ENCODE data around the gene PKD2L1.

Gene PKD2L1

GRCh38 chr10:100328198-100328597 is 1.8 kb downstream of the PKD2L1 start:
- H3K36me3 ChIP-seq (ENCODE audit: control insufficient read depth in 1 of 2, insufficient read depth in 2 of 2, low read depth in 1 of 2, low read length in 2 of 2): no peaks in the 10 kb centered on the region
- H3K23ac ChIP-seq (ENCODE audit: low read length in 2 of 2): no peak overlapping the region
- H2AK5ac ChIP-seq (ENCODE audit: low read length, severe bottlenecking): no peak overlapping the region
- no peaks in the 10 kb centered on the region for H3K4me1 ChIP-seq (ENCODE audit: control insufficient read depth, insufficient read depth, low read depth, low read length)
- no peak overlapping the region for H4K91ac ChIP-seq (ENCODE audit: low read length)
- WGBS: 60% methylated on average over 5 of the region's 5 CpGs
- H3K18ac ChIP-seq (ENCODE audit: low read depth in 1 of 2, low read length in 2 of 2): no peak overlapping the region
- no peak overlapping the region for H2AFZ ChIP-seq (ENCODE audit: low read depth, low read length)
- H2BK15ac ChIP-seq (ENCODE audit: low read depth, poor library complexity, severe bottlenecking): no peak overlapping the region
- no peak overlapping the region for H2BK5ac ChIP-seq (ENCODE audit: low read depth, low read length, poor library complexity, severe bottlenecking)
- no peak overlapping the region for H3K4ac ChIP-seq (ENCODE audit: low read depth in 1 of 2, low read length in 2 of 2)
- H3K14ac ChIP-seq (ENCODE audit: low read length in 2 of 2): no peak overlapping the region
- H3K4me3 ChIP-seq (ENCODE audit: insufficient read depth in 1 of 2, low read depth in 1 of 2, low read length in 2 of 2): no peak overlapping the region
- DNase-seq: no peak
- H3K9me3 ChIP-seq (ENCODE audit: control insufficient read depth, low read length): no peaks in the 10 kb centered on the region
- H3K27ac ChIP-seq (ENCODE audit: low read length, poor library complexity, severe bottlenecking): no peak overlapping the region
- H3K9ac ChIP-seq (ENCODE audit: low read length): no peak overlapping the region
- H4K8ac ChIP-seq (ENCODE audit: low read length): no peak overlapping the region
- H3K4me2 ChIP-seq (ENCODE audit: low read length, poor library complexity, severe bottlenecking): no peak overlapping the region
- H2BK12ac ChIP-seq (ENCODE audit: low read length in 2 of 2): no peak overlapping the region
- no peaks in the 10 kb centered on the region for H3K79me1 ChIP-seq (replicated peaks; ENCODE audit: low read length, poor library complexity, severe bottlenecking)
- no peak overlapping the region for H2BK120ac ChIP-seq (ENCODE audit: low read depth, low read length)
- peaks cover 79 to 83% of the 10 kb centered on the region in 2 experiments for H3K27me3 ChIP-seq (ENCODE audit: control insufficient read depth in 1 of 2, insufficient read depth in 1 of 2, low read length in 2 of 2)

- Histone ChIP-seq H3K23ac (ENCODE audit: low read length in 2 of 2) (no peak overlapping the region), H3K79me1 (replicated peaks; ENCODE audit: low read length, poor library complexity, severe bottlenecking) (no peaks in the 10 kb centered on the region), H3K4me1 (ENCODE audit: control insufficient read depth, insufficient read depth, low read depth, low read length) (no peaks in the 10 kb centered on the region), H2BK15ac (ENCODE audit: low read depth, poor library complexity, severe bottlenecking) (no peak overlapping the region), H3K4me3 (ENCODE audit: insufficient read depth in 1 of 2, low read depth in 1 of 2, low read length in 2 of 2) (no peak overlapping the region), H2AFZ (ENCODE audit: low read depth, low read length) (no peak overlapping the region), H3K9ac (ENCODE audit: low read length) (no peak overlapping the region), H3K4ac (ENCODE audit: low read depth in 1 of 2, low read length in 2 of 2) (no peak overlapping the region), H2AK5ac (ENCODE audit: low read length, severe bottlenecking) (no peak overlapping the region), H3K4me2 (ENCODE audit: low read length, poor library complexity, severe bottlenecking) (no peak overlapping the region), H2BK5ac (ENCODE audit: low read depth, low read length, poor library complexity, severe bottlenecking) (no peak overlapping the region), H3K27ac (ENCODE audit: low read length, poor library complexity, severe bottlenecking) (no peak overlapping the region), H3K14ac (ENCODE audit: low read length in 2 of 2) (no peak overlapping the region), H4K91ac (ENCODE audit: low read length) (no peak overlapping the region), H3K36me3 (ENCODE audit: control insufficient read depth in 1 of 2, insufficient read depth in 2 of 2, low read depth in 1 of 2, low read length in 2 of 2) (no peaks in the 10 kb centered on the region), H4K8ac (ENCODE audit: low read length) (no peak overlapping the region), H3K18ac (ENCODE audit: low read depth in 1 of 2, low read length in 2 of 2) (no peak overlapping the region), H2BK12ac (ENCODE audit: low read length in 2 of 2) (no peak overlapping the region), H3K9me3 (ENCODE audit: control insufficient read depth, low read length) (no peaks in the 10 kb centered on the region), H3K27me3 (ENCODE audit: control insufficient read depth in 1 of 2, insufficient read depth in 1 of 2, low read length in 2 of 2) (peaks cover 74 to 81% of the 10 kb centered on the region in 2 experiments), H2BK120ac (ENCODE audit: low read depth, low read length) (no peak overlapping the region)
- WGBS: 82% methylated on average over 3 of the region's 3 CpGs
- DNase-seq: no peak
Measured at GRCh38 chr10:100327718-100328009, 2.4 kb downstream of the PKD2L1 start.

GRCh38 chr10:100327007-100327717 is 2.9 kb downstream of the PKD2L1 start:
- Histone ChIP-seq H3K27me3 (ENCODE audit: control insufficient read depth in 1 of 2, insufficient read depth in 1 of 2, low read length in 2 of 2) (peaks cover 72 to 81% of the 10 kb centered on the region in 2 experiments), H4K91ac (ENCODE audit: low read length) (no peak overlapping the region), H3K9ac (ENCODE audit: low read length) (no peak overlapping the region), H2BK5ac (ENCODE audit: low read depth, low read length, poor library complexity, severe bottlenecking) (no peak overlapping the region), H3K36me3 (ENCODE audit: control insufficient read depth in 1 of 2, insufficient read depth in 2 of 2, low read depth in 1 of 2, low read length in 2 of 2) (no peaks in the 10 kb centered on the region), H4K8ac (ENCODE audit: low read length) (no peak overlapping the region), H3K4ac (ENCODE audit: low read depth in 1 of 2, low read length in 2 of 2) (no peak overlapping the region), H3K18ac (ENCODE audit: low read depth in 1 of 2, low read length in 2 of 2) (no peak overlapping the region), H3K4me3 (ENCODE audit: insufficient read depth in 1 of 2, low read depth in 1 of 2, low read length in 2 of 2) (no peak overlapping the region), H2BK12ac (ENCODE audit: low read length in 2 of 2) (no peak overlapping the region), H3K14ac (ENCODE audit: low read length in 2 of 2) (no peak overlapping the region), H3K79me1 (replicated peaks; ENCODE audit: low read length, poor library complexity, severe bottlenecking) (no peaks in the 10 kb centered on the region), H2BK15ac (ENCODE audit: low read depth, poor library complexity, severe bottlenecking) (no peak overlapping the region), H3K23ac (ENCODE audit: low read length in 2 of 2) (no peak overlapping the region), H2BK120ac (ENCODE audit: low read depth, low read length) (no peak overlapping the region), H2AK5ac (ENCODE audit: low read length, severe bottlenecking) (no peak overlapping the region), H3K27ac (ENCODE audit: low read length, poor library complexity, severe bottlenecking) (no peak overlapping the region), H3K4me2 (ENCODE audit: low read length, poor library complexity, severe bottlenecking) (no peak overlapping the region), H3K4me1 (ENCODE audit: control insufficient read depth, insufficient read depth, low read depth, low read length) (no peaks in the 10 kb centered on the region), H3K9me3 (ENCODE audit: control insufficient read depth, low read length) (no peaks in the 10 kb centered on the region), H2AFZ (ENCODE audit: low read depth, low read length) (no peak overlapping the region)
- no peak for DNase-seq
- WGBS: 62% methylated on average over 8 of the region's 8 CpGs

GRCh38 chr10:100325158-100325557 is 4.9 kb downstream of the PKD2L1 start:
- Histone ChIP-seq H2AFZ (ENCODE audit: low read depth, low read length) (no peak overlapping the region), H3K79me1 (replicated peaks; ENCODE audit: low read length, poor library complexity, severe bottlenecking) (no peaks in the 10 kb centered on the region)
- WGBS: 41% methylated on average over 7 of the region's 7 CpGs

More at GRCh38 chr10:100325158-100325557, 4.9 kb downstream of the PKD2L1 start:
- no peaks in the 10 kb centered on the region for H3K36me3 ChIP-seq (ENCODE audit: control insufficient read depth in 1 of 2, insufficient read depth in 2 of 2, low read depth in 1 of 2, low read length in 2 of 2)
- DNase-seq: no peak
- H3K9ac ChIP-seq (ENCODE audit: low read length): no peak overlapping the region
- H3K14ac ChIP-seq (ENCODE audit: low read length in 2 of 2): no peak overlapping the region
- H4K8ac ChIP-seq (ENCODE audit: low read length): no peak overlapping the region
- no peak overlapping the region for H2BK5ac ChIP-seq (ENCODE audit: low read depth, low read length, poor library complexity, severe bottlenecking)
- no peaks in the 10 kb centered on the region for H3K4me1 ChIP-seq (ENCODE audit: control insufficient read depth, insufficient read depth, low read depth, low read length)
- H3K23ac ChIP-seq (ENCODE audit: low read length in 2 of 2): no peak overlapping the region
- no peak overlapping the region for H3K4me3 ChIP-seq (ENCODE audit: insufficient read depth in 1 of 2, low read depth in 1 of 2, low read length in 2 of 2)
- H3K27me3 ChIP-seq (ENCODE audit: control insufficient read depth in 1 of 2, insufficient read depth in 1 of 2, low read length in 2 of 2): peaks cover 57 to 66% of the 10 kb centered on the region in 2 experiments
- no peaks in the 10 kb centered on the region for H3K9me3 ChIP-seq (ENCODE audit: control insufficient read depth, low read length)
- H2BK120ac ChIP-seq (ENCODE audit: low read depth, low read length): no peak overlapping the region
- no peak overlapping the region for H3K27ac ChIP-seq (ENCODE audit: low read length, poor library complexity, severe bottlenecking)
- no peak overlapping the region for H2BK12ac ChIP-seq (ENCODE audit: low read length in 2 of 2)
- no peak overlapping the region for H3K4me2 ChIP-seq (ENCODE audit: low read length, poor library complexity, severe bottlenecking)
- H4K91ac ChIP-seq (ENCODE audit: low read length): no peak overlapping the region
- H2AK5ac ChIP-seq (ENCODE audit: low read length, severe bottlenecking): no peak overlapping the region
- no peak overlapping the region for H3K4ac ChIP-seq (ENCODE audit: low read depth in 1 of 2, low read length in 2 of 2)
- no peak overlapping the region for H3K18ac ChIP-seq (ENCODE audit: low read depth in 1 of 2, low read length in 2 of 2)
- H2BK15ac ChIP-seq (ENCODE audit: low read depth, poor library complexity, severe bottlenecking): no peak overlapping the region
